WTC11 (cell line): ENCODE results near the gene NECTIN1. TPM values are rescaled to one million over a fixed set of nuclear protein-coding genes. Genes with fewer than 3 reads are reported as not detected.

Experiments
- ATAC-seq: fragments of 200-7000 bp; cut with Tn5 transposase; 2 replicates; pipeline ENCODE4 v1.10.0; 2021; ENCODE audit warnings: mild to moderate bottlenecking, moderate library complexity
- CTCF ChIA-PET: fragments of 300-600 bp; sonication (Branson Sonifier 250); formaldehyde crosslinking; loops from one replicate; lab custom pipeline; 2021; ENCODE audit warnings: antibody characterized with exemption; lab: Charles Lee
- POLR2A ChIA-PET: fragments of 350-600 bp; sonication (Branson Sonifier 250); formaldehyde crosslinking; loops from one replicate; lab custom pipeline; 2021; ENCODE audit warnings: antibody characterized with exemption; lab: Charles Lee
- DNase-seq: peaks from one replicate; pipeline ENCODE4 v3.0.0; 2021; ENCODE audit warnings: low spot score
- H3K27ac Mint-ChIP-seq: 2 replicates; pipeline ENCODE4 v1.8.0; 2021; ENCODE audit warnings: mixed read lengths
- H3K27me3 Mint-ChIP-seq: 2 replicates; pipeline ENCODE4 v1.8.0; 2021; ENCODE audit warnings: low read depth, mild to moderate bottlenecking, moderate library complexity, mixed read lengths
- H3K36me3 Mint-ChIP-seq: 2 replicates; pipeline ENCODE4 v1.8.0; 2021; ENCODE audit warnings: mixed read lengths
- H3K4me1 Mint-ChIP-seq: 2 replicates; pipeline ENCODE4 v1.8.0; 2022; ENCODE audit warnings: mixed read lengths
- H3K4me3 Mint-ChIP-seq: 2 replicates; pipeline ENCODE4 v1.8.0; 2021; ENCODE audit warnings: mild to moderate bottlenecking, moderate library complexity, mixed read lengths
- H3K9me3 Mint-ChIP-seq: 2 replicates; pipeline ENCODE4 v1.8.0; 2021; ENCODE audit warnings: mixed read lengths
- ATF1 ChIP-seq: sonication (generic); formaldehyde crosslinking; IDR thresholded peaks from 2 replicates; pipeline ENCODE4 v1.8.1; 2023; ENCODE audit warnings: mild to moderate bottlenecking, moderate library complexity, missing genetic modification reagents
- ETV6 ChIP-seq: sonication (generic); formaldehyde crosslinking; IDR thresholded peaks from 2 replicates; pipeline ENCODE4 v1.8.1; 2022; ENCODE audit warnings: mild to moderate bottlenecking, missing genetic modification reagents
- FOXP1 ChIP-seq: sonication (generic); formaldehyde crosslinking; IDR thresholded peaks from 2 replicates; pipeline ENCODE4 v1.8.0; 2022; ENCODE audit warnings: missing genetic modification reagents, mild to moderate bottlenecking, moderate library complexity, borderline replicate concordance
- JAZF1 ChIP-seq: fragments of 250-450 bp; sonication (Bioruptor Pico); IDR thresholded peaks from 2 replicates; pipeline ENCODE4 v1.9.0; 2021; ENCODE audit warnings: moderate library complexity, mild to moderate bottlenecking, inconsistent platforms
- NFE2L1 ChIP-seq: sonication (generic); formaldehyde crosslinking; IDR thresholded peaks from 2 replicates; pipeline ENCODE4 v1.8.1; 2023; ENCODE audit warnings: missing genetic modification reagents
- NR1H2 ChIP-seq: sonication (generic); formaldehyde crosslinking; IDR thresholded peaks from 2 replicates; pipeline ENCODE4 v1.9.0; 2021; ENCODE audit warnings: mild to moderate bottlenecking, moderate library complexity, missing genetic modification reagents
- NR3C1 ChIP-seq: sonication (generic); formaldehyde crosslinking; conservative IDR thresholded peaks from 2 replicates; pipeline ENCODE4 v1.8.1; 2023; ENCODE audit warnings: low read depth, mild to moderate bottlenecking, missing genetic modification reagents
- SMAD3 ChIP-seq: sonication (generic); formaldehyde crosslinking; IDR thresholded peaks from 2 replicates; pipeline ENCODE4 v1.8.0; 2022; ENCODE audit warnings: missing genetic modification reagents, mild to moderate bottlenecking, borderline replicate concordance
- TEAD1 ChIP-seq: sonication (generic); formaldehyde crosslinking; IDR thresholded peaks from 2 replicates; pipeline ENCODE4 v1.8.0; 2022; ENCODE audit warnings: mild to moderate bottlenecking, missing genetic modification reagents
- TEAD4 ChIP-seq: sonication (generic); formaldehyde crosslinking; IDR thresholded peaks from 2 replicates; pipeline ENCODE4 v1.8.0; 2022; ENCODE audit warnings: mild to moderate bottlenecking, missing genetic modification reagents
- ZNF138 ChIP-seq: sonication (generic); formaldehyde crosslinking; conservative IDR thresholded peaks from 2 replicates; pipeline ENCODE4 v1.8.1; 2022; ENCODE audit warnings: mild to moderate bottlenecking, moderate library complexity, missing genetic modification reagents
- ZNF219 ChIP-seq: sonication (generic); formaldehyde crosslinking; IDR thresholded peaks from 2 replicates; pipeline ENCODE4 v1.8.0; 2023; ENCODE audit warnings: missing genetic modification reagents, mild to moderate bottlenecking, borderline replicate concordance
- total RNA-seq: library from RNA; stranded (reverse); gene quantifications from 3 replicates; pipeline ENCODE4 v1.2.3, GENCODE V29; 2021
- TF ChIP-seq, protein P1 (sequence below): sonication (generic); formaldehyde crosslinking; IDR thresholded peaks from 2 replicates; pipeline ENCODE4 v1.8.0; 2022; ENCODE audit warnings: mild to moderate bottlenecking, missing genetic modification reagents
- TF ChIP-seq, protein P2 (sequence below): sonication (generic); formaldehyde crosslinking; conservative IDR thresholded peaks from 2 replicates; pipeline ENCODE4 v1.8.1; 2022; ENCODE audit warnings: mild to moderate bottlenecking, missing genetic modification reagents
- TF ChIP-seq, protein P3 (sequence below): sonication (generic); formaldehyde crosslinking; IDR thresholded peaks from 2 replicates; pipeline ENCODE4 v1.8.0; 2023; ENCODE audit warnings: missing genetic modification reagents, mild to moderate bottlenecking, borderline replicate concordance
- TF ChIP-seq, protein P4 (sequence below): sonication (generic); formaldehyde crosslinking; IDR thresholded peaks from 2 replicates; pipeline ENCODE4 v1.8.1; 2023; ENCODE audit warnings: mild to moderate bottlenecking, moderate library complexity, missing genetic modification reagents
- TF ChIP-seq, protein P5 (sequence below): sonication (generic); formaldehyde crosslinking; IDR thresholded peaks from 2 replicates; pipeline ENCODE4 v1.8.0; 2022; ENCODE audit warnings: mild to moderate bottlenecking, missing genetic modification reagents
- TF ChIP-seq, protein P6 (sequence below): fragments of 250-450 bp; sonication (Bioruptor Pico); IDR thresholded peaks from 2 replicates; pipeline ENCODE4 v2.1.2; 2022; ENCODE audit warnings: mild to moderate bottlenecking, moderate library complexity
- TF ChIP-seq, protein P7 (sequence below): sonication (generic); formaldehyde crosslinking; IDR thresholded peaks from 2 replicates; pipeline ENCODE4 v1.8.1; 2022; ENCODE audit warnings: mild to moderate bottlenecking, missing genetic modification reagents, moderate library complexity, borderline replicate concordance
- TF ChIP-seq, protein P8 (sequence below): sonication (generic); formaldehyde crosslinking; IDR thresholded peaks from 2 replicates; pipeline ENCODE4 v1.8.0; 2023; ENCODE audit warnings: missing genetic modification reagents

NECTIN1 gene
- total RNA-seq, 1 experiment from 2014 or later, result 86.2 TPM

DNA sequence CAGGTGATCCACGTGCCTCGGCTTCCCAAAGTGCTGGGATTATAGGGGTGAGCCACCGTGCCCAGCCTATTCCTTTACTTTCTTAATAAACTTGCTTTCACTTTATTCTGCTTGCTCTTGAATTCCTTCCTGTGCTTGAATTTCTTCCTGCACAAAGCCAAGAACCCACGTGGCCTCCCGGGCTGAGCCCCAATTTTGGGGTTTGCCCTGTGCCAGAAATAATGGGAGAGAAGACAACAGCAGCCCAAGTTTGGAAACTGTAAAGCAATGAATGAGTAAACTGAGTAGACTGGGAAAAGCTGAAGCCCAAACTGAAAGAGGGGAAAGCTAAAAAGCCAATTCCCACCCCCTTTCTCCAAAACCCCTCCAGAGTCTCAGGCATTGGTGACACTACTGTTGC, 136.4 kb downstream of the NECTIN1 start:
- no peak for ATAC-seq
- DNase-seq, result no peak
- ChIA-PET POLR2A (no interaction called here), CTCF (no interaction called here)
- no peak for TF ChIP-seq ZNF138 (CRISPR knock-in tag)
- TF ChIP-seq ETV6 (CRISPR knock-in tag), result no peak
- TF ChIP-seq, protein P1, sequence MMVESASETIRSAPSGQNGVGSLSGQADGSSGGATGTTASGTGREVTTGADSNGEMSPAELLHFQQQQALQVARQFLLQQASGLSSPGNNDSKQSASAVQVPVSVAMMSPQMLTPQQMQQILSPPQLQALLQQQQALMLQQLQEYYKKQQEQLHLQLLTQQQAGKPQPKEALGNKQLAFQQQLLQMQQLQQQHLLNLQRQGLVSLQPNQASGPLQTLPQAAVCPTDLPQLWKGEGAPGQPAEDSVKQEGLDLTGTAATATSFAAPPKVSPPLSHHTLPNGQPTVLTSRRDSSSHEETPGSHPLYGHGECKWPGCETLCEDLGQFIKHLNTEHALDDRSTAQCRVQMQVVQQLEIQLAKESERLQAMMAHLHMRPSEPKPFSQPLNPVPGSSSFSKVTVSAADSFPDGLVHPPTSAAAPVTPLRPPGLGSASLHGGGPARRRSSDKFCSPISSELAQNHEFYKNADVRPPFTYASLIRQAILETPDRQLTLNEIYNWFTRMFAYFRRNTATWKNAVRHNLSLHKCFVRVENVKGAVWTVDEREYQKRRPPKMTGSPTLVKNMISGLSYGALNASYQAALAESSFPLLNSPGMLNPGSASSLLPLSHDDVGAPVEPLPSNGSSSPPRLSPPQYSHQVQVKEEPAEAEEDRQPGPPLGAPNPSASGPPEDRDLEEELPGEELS (CRISPR knock-in tag), result no peak
- TF ChIP-seq NR1H2 (CRISPR knock-in tag), result no peak
- no peak for TF ChIP-seq TEAD1 (CRISPR knock-in tag)
- TF ChIP-seq TEAD4 (CRISPR knock-in tag), result no peak
- no peak for TF ChIP-seq SMAD3
- TF ChIP-seq, protein P2, sequence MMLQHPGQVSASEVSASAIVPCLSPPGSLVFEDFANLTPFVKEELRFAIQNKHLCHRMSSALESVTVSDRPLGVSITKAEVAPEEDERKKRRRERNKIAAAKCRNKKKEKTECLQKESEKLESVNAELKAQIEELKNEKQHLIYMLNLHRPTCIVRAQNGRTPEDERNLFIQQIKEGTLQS (CRISPR knock-in tag), result no peak
- no peak for TF ChIP-seq FOXP1 (CRISPR knock-in tag)
- no peak for TF ChIP-seq JAZF1
- no peak for TF ChIP-seq ZNF219
- TF ChIP-seq, protein P3, sequence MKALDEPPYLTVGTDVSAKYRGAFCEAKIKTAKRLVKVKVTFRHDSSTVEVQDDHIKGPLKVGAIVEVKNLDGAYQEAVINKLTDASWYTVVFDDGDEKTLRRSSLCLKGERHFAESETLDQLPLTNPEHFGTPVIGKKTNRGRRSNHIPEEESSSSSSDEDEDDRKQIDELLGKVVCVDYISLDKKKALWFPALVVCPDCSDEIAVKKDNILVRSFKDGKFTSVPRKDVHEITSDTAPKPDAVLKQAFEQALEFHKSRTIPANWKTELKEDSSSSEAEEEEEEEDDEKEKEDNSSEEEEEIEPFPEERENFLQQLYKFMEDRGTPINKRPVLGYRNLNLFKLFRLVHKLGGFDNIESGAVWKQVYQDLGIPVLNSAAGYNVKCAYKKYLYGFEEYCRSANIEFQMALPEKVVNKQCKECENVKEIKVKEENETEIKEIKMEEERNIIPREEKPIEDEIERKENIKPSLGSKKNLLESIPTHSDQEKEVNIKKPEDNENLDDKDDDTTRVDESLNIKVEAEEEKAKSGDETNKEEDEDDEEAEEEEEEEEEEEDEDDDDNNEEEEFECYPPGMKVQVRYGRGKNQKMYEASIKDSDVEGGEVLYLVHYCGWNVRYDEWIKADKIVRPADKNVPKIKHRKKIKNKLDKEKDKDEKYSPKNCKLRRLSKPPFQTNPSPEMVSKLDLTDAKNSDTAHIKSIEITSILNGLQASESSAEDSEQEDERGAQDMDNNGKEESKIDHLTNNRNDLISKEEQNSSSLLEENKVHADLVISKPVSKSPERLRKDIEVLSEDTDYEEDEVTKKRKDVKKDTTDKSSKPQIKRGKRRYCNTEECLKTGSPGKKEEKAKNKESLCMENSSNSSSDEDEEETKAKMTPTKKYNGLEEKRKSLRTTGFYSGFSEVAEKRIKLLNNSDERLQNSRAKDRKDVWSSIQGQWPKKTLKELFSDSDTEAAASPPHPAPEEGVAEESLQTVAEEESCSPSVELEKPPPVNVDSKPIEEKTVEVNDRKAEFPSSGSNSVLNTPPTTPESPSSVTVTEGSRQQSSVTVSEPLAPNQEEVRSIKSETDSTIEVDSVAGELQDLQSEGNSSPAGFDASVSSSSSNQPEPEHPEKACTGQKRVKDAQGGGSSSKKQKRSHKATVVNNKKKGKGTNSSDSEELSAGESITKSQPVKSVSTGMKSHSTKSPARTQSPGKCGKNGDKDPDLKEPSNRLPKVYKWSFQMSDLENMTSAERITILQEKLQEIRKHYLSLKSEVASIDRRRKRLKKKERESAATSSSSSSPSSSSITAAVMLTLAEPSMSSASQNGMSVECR (CRISPR knock-in tag), result no peak
- no peak for TF ChIP-seq NFE2L1 (CRISPR knock-in tag)
- TF ChIP-seq ATF1 (CRISPR knock-in tag), result no peak
- TF ChIP-seq, protein P4, sequence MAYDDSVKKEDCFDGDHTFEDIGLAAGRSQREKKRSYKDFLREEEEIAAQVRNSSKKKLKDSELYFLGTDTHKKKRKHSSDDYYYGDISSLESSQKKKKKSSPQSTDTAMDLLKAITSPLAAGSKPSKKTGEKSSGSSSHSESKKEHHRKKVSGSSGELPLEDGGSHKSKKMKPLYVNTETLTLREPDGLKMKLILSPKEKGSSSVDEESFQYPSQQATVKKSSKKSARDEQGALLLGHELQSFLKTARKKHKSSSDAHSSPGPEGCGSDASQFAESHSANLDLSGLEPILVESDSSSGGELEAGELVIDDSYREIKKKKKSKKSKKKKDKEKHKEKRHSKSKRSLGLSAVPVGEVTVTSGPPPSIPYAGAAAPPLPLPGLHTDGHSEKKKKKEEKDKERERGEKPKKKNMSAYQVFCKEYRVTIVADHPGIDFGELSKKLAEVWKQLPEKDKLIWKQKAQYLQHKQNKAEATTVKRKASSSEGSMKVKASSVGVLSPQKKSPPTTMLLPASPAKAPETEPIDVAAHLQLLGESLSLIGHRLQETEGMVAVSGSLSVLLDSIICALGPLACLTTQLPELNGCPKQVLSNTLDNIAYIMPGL (CRISPR knock-in tag), result no peak
- TF ChIP-seq, protein P5, sequence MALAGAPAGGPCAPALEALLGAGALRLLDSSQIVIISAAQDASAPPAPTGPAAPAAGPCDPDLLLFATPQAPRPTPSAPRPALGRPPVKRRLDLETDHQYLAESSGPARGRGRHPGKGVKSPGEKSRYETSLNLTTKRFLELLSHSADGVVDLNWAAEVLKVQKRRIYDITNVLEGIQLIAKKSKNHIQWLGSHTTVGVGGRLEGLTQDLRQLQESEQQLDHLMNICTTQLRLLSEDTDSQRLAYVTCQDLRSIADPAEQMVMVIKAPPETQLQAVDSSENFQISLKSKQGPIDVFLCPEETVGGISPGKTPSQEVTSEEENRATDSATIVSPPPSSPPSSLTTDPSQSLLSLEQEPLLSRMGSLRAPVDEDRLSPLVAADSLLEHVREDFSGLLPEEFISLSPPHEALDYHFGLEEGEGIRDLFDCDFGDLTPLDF (CRISPR knock-in tag), result no peak
- no peak for TF ChIP-seq NR3C1
- TF ChIP-seq, protein P6, sequence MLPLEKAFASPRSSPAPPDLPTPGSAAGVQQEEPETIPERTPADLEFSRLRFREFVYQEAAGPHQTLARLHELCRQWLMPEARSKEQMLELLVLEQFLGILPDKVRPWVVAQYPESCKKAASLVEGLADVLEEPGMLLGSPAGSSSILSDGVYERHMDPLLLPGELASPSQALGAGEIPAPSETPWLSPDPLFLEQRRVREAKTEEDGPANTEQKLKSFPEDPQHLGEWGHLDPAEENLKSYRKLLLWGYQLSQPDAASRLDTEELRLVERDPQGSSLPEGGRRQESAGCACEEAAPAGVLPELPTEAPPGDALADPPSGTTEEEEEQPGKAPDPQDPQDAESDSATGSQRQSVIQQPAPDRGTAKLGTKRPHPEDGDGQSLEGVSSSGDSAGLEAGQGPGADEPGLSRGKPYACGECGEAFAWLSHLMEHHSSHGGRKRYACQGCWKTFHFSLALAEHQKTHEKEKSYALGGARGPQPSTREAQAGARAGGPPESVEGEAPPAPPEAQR (CRISPR knock-in tag), result no peak
- TF ChIP-seq, protein P7, sequence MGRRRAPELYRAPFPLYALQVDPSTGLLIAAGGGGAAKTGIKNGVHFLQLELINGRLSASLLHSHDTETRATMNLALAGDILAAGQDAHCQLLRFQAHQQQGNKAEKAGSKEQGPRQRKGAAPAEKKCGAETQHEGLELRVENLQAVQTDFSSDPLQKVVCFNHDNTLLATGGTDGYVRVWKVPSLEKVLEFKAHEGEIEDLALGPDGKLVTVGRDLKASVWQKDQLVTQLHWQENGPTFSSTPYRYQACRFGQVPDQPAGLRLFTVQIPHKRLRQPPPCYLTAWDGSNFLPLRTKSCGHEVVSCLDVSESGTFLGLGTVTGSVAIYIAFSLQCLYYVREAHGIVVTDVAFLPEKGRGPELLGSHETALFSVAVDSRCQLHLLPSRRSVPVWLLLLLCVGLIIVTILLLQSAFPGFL, result no peak
- TF ChIP-seq, protein P8, sequence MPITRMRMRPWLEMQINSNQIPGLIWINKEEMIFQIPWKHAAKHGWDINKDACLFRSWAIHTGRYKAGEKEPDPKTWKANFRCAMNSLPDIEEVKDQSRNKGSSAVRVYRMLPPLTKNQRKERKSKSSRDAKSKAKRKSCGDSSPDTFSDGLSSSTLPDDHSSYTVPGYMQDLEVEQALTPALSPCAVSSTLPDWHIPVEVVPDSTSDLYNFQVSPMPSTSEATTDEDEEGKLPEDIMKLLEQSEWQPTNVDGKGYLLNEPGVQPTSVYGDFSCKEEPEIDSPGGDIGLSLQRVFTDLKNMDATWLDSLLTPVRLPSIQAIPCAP (CRISPR knock-in tag), result no peak
- Mint-ChIP-seq H3K36me3 (peaks cover 4% of the 10 kb centered on the region; the same call in 1 of the 2 replicates), H3K27me3 (peaks cover 3% of the 10 kb centered on the region), H3K9me3 (0 out of 2 replicates have a peak, but pooled peaks cover 8% of the 10 kb centered on the region), H3K4me1 (peaks cover 25% of the 10 kb centered on the region), H3K4me3 (no peak overlapping the region), H3K27ac (no peak overlapping the region)
